HG03039 (cell line): ENCODE measurements around the gene MBP.
A peak's percentile ranks its signal among the peaks of the same experiment; 100 is the strongest.

Experiments
- ATAC-seq: cut with Tn5 transposase; IDR thresholded peaks from one replicate; pipeline ENCODE4 v1.9.1; 2021; ENCODE audit warnings: mild to moderate bottlenecking, moderate library complexity; ENCODE audit not compliant: unreplicated experiment

MBP gene

DNA sequence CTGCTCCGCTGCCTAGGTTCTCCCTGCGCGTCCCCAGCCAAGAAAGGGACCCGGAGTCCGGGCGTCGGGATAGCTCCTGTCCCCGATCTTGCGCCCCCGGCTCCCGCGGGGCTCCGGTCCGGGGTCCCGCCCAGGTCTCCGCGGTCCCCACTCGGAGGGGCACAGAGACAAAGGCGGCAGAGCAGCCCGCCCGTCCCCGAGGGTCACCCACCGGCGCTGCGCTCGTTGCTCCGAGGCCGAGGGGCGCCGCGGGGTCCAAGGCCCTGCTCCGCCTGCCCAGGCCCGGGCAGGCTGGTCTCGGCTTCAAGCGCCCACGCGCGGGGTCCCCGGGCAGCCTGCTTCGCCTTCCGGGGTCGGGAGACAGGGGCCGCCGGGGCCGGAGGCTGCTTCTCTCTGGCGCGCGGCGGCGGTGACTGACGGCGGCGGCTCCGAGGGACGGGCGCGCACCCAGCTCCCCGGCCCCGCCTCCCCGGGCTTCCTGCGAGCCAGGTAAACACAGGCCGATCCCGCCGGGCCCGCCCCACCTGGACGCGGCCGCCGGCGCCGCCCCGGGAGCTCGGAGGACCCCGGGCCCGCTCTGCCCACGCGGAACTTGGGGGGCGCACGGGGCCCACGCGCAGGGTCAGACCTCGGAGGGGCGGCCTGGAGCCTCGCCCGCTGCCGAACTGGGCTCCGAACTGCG lies at the start of gene MBP:
Gene MBP (minus strand): TSS at position 415 of the 682 bp plus-strand sequence. CDS start 27,522 bp downstream, outside the sequence.
- peak; percentile 58 for ATAC-seq

DNA sequence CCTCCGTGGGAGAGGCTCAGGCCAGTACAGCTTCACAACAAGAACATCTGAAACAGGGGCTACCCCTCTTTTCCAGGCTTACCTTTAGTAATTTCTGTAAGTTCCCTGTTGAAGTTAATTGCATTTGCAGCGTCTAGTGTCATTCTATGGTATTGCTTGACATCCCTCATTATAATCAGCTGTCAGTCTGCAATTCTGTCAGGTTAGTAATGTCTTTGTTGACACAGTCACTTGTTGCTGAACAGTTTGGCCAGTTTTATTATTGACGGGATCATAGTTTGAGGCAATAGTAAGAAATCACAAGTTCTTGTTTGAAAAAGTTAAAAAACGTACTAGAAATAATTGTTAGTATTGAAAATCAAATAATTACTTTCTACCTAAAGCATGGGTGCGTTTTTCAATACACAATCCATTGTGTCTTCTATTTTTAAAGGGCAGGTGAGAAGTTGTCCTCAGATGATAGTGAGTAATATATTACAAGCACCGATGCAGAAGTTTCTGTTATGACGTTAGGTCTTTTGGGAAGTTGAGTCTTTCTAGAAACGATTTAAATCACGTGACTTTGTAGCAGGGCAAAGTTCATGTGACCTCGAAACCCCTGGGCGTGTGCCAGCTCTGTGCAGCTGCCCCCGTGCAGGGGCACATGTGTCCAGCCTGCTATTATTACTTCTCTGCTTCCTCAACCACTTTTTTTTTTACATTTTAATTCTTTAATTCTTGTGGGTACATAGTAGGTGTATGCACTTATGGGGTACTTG lies 49.5 kb upstream of the MBP start:
- no peak for ATAC-seq

DNA sequence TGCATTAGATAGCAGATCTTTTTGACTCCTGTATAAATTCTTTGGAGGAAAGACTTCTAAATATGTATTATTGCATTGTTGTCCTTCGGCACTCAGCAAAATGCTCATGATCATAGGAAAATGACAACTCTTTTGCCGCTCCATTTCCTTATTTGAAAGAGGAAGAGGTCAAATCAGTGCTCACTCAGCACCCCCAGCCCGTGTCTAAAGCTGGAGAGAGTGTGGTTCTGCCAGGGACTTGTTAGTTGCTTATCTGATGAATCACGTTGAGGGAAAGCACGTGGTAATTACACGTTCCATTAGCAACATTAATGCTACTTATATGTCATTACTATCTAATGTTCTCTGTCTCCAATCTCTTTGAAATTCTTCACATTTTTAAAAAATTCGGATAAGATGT lies 46.0 kb upstream of the MBP start:
- no peak for ATAC-seq

DNA sequence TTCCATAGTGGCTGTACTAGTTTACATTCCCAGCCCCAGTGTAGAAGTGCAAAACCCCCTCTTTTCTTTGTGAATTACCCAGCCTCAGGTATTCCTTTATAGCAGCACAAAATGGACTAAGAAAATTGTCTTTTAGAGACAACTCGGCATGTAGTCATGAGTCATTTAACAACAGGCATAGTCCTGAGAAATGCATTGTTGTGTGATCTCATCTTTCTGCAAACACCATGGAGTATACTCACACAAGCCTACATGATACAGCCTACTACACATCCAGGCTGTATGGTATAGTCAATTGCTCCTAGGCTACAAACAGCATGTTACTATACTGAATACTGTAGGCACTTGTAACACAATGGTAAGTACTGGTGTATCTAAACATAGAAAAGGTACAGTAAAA lies 44.4 kb upstream of the MBP start:
- ATAC-seq = no peak

DNA sequence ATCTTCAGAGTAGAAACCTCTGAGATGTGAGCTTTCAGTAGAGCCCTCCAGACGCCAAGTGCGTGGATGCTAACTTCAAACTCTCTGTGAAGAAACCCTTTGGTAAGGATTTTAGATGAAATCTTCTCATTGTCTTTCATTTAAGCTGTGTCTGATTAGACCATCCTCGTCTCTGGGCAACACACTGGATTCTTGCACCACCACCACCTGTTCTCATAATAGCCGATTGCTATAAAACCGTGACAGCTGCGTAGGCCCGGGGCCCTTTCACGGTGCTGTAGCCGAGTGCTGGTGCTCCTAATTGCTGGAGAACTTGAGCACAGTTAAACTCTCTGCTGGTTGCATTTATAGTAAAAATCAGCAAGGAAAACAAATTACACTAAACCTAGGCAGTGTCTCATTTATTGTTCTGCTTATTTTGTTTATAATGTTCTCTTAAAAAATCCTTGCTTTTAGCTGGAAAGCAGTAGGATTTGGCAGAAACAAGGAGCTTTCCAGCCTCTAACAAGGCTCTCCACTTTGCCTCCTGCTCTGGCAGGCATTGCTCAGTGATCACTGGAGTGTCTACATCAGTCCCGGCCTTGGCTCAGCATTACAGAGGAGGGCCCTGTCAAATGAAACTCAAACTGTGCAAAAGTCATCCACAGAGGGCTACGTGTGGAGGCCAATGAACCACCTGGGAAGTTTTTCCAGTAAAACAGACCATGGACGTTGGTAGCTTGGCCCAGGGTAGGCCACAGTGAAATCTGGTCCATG lies 40.9 kb upstream of the MBP start:
- ATAC-seq = no peak

DNA sequence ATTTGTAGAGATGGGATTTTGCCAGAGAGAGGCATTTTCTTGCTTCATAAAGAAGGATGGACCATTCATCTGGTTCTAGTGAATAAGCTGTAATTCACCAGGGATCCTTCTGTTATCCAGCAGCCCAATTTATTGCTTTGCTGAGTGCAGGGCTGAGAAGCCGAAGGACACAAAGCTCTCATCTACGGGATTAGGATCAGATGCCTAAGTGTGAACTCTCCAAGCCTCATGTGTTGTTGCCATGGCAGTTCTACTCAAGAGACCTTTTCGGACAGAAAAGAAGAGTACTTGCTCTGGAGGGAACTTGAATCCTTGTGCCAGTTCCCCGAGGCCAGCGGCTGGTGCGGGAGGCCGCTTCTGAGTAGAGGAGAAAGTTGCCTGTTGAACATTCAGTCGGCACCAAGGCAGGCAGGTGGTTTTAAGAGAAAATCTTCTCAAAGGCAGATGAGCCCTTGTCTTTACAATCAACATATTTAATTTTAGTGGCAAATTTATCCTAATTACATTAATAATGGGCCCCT lies 38.4 kb upstream of the MBP start:
- no peak for ATAC-seq

DNA sequence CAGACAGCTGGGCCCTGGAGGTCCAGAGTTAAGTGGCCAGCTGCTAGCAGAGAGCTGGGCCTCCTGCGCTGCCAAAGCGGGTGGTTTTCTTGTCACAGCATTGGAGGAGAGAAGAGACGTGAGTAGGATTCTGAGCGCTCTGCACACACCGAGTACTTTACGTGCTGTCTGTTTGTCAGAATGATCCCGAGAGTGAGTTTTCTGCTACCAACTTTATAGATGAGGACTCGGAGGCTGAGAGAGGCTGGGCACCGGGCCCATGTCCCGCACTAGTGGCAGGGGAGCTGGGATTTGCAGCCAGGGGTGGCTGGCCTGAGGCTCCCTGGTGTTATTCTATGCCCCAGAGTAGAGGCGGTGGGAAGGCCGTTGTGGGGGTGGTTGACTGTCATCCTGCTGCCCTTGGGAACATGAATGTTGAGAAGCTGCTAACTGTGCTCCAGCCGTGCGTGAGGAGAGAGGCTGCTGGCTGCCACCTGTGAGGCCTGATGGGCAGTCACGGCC lies 36.3 kb upstream of the MBP start:
- no peak for ATAC-seq

DNA sequence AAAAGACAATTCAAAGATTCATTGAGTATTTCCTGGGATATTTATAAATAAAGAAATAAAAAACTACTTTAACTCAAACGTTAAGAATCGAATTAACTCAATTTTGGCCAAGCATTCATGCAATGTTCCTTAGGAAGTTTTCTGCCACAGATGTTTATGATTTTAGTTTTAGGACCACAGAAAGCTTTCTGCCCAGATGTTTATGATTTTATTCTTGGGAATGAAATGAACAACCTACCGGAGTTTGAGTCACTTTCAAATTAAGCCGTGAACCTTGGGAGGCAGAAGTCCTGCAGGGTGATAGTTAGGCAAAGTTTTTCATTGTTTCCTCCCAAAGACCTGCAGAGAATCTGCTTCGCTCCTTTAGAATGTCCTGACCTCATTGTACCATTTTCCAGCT lies 34.7 kb upstream of the MBP start:
- ATAC-seq = no peak

DNA sequence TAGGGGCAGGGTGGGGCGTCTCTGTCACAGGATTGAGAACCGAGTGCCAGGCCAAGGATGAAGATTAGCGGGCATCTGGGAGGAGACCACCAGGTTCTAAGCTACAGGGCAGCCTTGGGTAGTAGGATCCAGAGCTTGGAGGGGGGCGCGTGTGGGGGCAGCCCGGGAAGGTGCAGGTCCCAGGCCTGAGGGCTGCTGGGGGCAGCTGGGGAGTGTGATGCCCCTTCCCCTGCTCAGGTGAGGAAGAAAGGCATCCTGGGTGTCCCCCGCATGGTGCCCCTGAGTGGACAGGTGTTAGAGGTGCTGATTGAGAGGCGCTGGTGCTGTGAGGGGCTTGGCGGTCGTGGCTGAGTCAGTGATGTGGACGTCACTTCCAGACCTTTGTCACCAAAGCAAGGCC lies 33.9 kb upstream of the MBP start:
- ATAC-seq = no peak

DNA sequence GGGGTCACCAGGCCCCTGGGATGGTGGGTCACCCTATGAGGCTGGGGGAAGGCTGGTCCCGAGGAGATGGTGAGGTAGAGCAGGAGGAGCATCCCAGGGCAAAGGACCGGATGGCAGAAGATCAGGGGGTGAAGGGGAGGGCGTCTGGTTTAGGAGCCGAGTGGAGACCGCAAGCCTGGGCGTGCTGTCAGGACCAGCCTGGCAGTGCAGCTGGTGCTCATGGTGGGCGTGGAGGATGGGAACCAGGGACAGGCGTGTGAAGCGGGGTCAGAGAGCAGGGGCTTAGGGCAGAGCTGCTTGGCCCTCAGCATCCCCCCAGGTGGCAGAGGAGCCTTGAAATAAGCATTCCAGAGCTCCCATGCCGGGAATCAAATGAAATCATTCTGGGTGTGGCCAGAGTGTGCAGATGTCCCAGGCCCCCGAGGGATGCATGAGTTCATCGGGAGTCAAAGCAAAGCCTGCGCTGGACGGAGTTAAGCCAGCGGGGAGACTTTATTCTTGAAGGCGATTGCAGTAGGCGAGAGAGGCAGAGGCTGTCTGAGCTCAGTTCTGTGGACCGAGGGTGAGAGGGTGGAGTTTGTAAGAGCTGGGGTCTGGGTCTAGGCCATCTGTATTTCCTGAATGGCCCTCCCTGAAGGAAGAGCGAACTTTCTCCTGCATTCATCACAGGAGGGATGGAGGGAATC lies 33.1 kb upstream of the MBP start:
- ATAC-seq = no peak

DNA sequence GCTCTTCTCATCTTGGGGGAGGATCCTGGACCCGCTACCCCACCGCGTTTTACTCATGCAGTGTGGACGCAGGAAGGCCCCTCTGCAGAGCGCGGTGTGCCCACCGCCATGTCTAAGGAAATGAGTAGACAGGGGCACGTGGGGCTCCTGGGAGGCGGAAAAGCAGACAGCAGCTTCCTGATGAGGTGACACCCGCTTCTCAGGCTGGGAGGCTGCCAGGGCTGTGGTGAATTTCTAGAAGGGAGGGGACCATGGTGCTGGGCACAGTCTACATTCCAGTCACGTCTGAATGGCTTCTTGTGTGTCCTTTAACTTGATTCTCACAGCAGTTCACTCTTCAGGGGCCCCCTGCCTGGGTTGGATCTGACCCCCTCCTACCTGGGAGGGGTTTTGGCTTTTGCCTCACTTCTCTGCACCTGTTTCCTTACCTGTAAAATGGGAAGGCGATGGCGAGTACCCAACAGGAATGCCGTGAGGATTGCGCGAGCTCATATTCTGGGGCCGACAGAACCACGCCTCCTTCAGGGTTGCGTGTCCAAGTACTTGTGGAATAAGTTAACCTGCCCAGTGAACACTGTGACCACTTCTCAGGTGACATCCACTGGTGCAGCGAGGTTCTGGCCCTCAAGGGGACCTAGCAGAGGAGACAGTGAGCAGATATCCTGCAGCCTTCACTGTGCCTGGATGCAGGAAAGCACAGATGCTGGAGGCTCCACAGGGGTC lies 32.3 kb upstream of the MBP start:
- no peak for ATAC-seq

DNA sequence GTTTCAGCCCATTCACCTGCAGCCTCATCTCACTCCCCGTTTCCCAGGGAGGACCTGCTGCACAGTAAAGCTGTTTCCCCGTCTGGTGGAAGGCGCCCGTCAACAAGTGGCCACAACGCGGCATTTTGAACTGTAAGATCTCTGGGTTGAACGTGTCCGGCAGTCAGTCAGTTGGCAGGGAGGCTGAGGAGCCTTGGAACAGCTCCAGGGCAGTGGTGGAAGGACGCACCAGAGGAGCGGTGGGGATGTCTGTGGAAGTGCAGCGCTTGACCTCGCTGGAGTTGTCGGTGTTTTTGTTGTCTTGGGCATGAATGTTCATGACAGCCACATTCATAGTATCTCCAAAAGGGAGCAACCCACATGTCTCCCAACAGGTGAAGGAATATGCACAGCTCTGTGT lies 31.4 kb upstream of the MBP start:
- ATAC-seq = no peak

DNA sequence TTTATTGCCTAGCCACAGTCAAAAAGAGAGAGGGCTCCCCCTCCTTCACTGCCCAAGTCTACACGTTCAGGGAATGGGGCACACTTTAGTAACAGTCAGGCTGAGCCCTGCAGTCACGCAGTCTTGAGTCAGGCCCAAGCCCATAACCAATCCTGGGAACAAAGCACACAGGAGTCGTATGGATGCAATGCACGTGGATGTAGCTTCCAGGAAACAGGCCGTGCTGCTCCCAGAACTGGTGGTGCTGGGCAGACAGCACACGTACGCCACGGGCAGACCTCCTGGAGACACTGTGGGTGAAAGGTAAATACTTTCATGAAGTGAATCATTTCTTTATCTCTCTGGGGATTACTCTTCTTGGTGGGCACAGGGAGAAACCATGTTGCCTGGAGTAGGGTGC lies 30.0 kb upstream of the MBP start:
- ATAC-seq = no peak

DNA sequence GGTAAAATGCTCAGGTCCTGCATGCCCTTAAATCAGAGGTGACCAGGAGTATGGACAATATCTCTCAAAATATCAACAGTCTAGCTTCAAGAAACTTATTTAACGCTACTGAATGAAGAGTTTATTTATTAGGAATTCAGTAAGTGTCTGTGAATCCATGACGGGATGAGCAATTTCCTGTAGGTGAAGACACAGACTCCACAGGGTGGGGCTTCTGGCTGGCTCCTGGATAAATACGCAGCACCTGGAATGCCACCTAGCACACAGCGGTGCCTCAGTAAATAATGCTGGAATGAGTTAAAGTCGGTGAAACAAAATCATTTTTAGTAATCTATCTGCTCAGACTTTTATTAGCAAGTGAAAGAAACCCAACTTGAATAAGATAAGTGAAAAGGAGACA lies 29.4 kb upstream of the MBP start:
- no peak for ATAC-seq

DNA sequence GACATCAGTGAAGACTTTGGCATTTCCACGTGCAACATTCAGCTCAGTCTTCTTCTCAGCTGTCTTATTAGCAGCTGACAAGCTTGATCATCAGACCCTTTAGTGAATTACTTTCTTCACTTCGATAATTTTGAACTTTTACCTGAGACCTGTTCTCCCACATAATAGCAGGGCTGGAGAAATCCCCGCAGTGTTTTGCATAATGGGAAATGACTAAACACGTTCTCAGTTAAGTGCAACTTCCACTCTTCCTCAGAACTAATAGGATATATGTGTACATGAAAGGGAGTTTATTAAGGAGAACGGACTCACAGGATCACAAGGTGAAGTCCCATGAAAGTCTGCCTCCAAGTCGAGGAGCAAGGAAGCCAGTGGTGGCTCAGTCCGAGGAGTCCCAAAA lies 28.8 kb upstream of the MBP start:
- no peak for ATAC-seq

DNA sequence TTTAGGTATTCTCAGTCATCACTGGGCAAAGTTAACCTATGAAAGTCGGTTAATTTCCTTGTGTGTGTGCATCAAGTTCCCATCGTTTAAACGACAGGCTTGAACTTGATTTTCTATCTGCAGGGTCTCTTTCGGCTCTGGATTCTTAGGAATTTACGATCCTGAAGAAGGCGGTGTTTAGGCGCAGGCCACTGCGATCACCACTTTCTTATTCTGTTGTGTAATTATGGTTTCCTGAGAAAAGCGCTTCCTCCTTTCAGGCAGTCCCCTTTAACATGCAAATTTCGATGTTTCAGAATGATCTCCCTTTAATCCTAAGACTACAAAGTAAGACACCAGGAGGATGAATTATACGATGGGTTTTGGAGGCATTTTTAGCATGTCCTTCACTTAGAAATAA lies 27.9 kb upstream of the MBP start:
- no peak for ATAC-seq

DNA sequence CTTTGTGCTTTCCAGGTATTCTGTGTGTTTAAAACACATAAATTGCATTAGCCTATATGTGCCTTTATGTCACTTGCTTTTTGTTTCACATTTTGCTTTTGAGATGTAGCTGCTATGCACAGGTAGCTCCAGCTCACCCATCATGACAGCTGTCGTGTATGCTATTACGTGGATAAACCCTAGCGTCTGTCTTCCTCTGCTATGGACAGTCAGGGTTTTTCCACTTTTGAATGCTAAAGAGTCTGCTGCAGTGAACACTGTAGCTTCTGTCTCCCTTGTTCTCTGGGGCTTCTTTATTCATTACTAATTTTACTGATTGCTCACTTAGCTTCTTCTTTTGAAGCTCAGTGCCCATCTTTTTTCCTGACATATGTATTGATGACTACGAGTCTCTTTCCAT lies 24.7 kb upstream of the MBP start:
- ATAC-seq = peak; percentile 53

DNA sequence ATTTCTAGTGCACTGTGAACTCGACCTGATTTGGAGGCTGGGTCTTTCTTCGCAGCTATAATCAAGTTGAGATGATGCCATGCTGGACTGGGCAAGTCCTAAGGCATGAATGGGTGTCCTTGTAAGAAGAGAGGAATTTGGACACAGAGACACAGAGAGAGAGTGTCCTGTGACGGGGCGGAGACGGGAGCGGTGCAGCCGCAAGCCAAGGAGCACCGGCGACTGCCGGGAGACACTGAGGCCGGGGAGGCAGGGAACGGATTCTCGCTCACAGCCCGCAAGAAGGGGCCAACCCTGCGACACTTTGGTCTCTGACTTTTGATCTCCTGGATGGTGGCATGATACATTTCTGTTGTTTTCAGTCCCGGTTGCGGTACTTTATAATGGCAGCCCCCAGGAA lies 22.4 kb upstream of the MBP start:
- ATAC-seq = no peak

DNA sequence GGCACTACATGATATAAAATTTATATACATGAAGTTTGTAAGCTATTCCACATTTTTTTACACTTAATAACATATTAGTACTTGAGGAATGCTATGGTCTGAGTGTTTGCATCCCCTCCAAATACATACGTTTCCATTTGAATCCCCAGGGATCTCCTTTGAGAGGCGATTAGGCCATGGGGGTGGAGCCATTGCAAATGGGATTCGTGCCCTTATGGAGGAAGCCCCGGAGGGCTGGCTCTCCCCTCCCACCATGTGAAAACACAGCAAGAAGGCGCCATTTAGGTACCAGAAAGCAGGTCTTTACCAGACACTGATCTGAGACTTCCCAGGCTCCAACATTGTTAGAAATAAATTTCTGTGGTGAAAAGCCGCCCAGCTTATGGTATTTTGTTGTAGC lies 20.8 kb upstream of the MBP start:
- no peak for ATAC-seq

DNA sequence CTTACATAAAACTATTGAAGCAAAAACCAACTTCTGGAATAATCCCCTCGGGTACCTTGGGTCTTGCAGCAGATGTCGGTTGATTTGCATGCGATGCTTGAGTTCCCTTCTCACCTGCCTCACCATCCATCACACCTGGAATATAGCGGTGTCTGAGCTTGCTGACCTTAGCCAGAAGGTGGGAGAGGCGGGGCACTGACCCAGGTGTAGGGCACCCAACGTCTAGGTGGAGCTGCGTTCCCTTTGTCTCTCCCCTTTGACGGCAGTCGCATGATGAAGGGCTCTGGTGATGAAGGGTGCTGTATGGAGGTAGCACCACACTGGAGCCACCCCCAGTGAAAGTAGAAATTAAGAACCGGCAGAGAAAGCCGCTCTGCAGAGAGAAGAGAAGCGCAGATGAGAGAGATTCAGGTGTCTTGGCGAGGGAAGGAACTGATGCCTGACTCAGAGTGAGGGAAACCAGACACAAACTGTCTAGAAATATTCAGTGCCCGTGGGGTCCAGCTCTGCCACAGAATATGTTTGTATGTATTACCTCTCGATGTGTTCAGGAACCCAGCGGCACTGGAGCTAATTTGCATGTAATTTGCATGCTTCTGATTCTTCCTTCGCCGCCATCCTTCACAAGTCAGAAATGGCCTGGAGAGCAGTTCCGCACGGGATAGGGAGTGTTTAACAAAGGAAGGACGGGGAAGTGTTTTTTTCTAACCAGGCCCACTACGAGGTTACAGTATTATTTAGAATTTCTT lies 19.4 kb upstream of the MBP start:
- no peak for ATAC-seq
